ENCODE measurements around the gene RABGEF1. TPM values are rescaled to one million over a fixed set of nuclear protein-coding genes. Genes with fewer than 3 reads are reported as not detected.

The RABGEF1 gene
- total and polyA plus RNA-seq, 3 donors from 2014 or later = 62.5 to 78.4 (median 70.2) TPM

GRCh38 chr7:66725843-66726242, 14.7 kb upstream of the RABGEF1 start:
- WGBS, 2 donors = 100% methylated on average over 1 of the region's 2 CpGs
- H3K27ac ChIP-seq = no peak overlapping the region
- no peaks in the 10 kb centered on the region for H3K4me1 ChIP-seq
- no peak for DNase-seq
- intact Hi-C loops (cut with DNase I; ENCODE audit: low total_unique reads) = no loop called here
- no peaks in the 10 kb centered on the region for H3K36me3 ChIP-seq (ENCODE audit: low read depth, missing control alignments)
- TF ChIP-seq CTCF (IDR thresholded peaks at IDR 0.05) = no peak
- no peak for TF ChIP-seq POLR2A (IDR thresholded peaks at IDR 0.05)
- H3K9me3 ChIP-seq = no peaks in the 10 kb centered on the region
- H3K4me3 ChIP-seq = no peak overlapping the region
- H3K27me3 ChIP-seq = no peaks in the 10 kb centered on the region

GRCh38 chr7:66727058-66727457, 13.5 kb upstream of the RABGEF1 start:
- TF ChIP-seq POLR2A (IDR thresholded peaks at IDR 0.05) (no peak), CTCF (IDR thresholded peaks at IDR 0.05) (no peak)

GRCh38 chr7:66728571-66728970, 12.0 kb upstream of the RABGEF1 start:
- DNase-seq = no peak
- no peaks in the 10 kb centered on the region for H3K27me3 ChIP-seq
- WGBS, 2 donors = 92 to 93% methylated on average over 6 of the region's 6 CpGs
- no peak overlapping the region for H3K4me3 ChIP-seq
- H3K27ac ChIP-seq = no peak overlapping the region
- H3K9me3 ChIP-seq = no peaks in the 10 kb centered on the region
- H3K36me3 ChIP-seq (ENCODE audit: low read depth, missing control alignments) = no peaks in the 10 kb centered on the region
- TF ChIP-seq POLR2A (IDR thresholded peaks at IDR 0.05) (no peak), CTCF (IDR thresholded peaks at IDR 0.05) (no peak)
- intact Hi-C loops (cut with DNase I; ENCODE audit: low total_unique reads) = no loop called here
- H3K4me1 ChIP-seq = no peaks in the 10 kb centered on the region

More at GRCh38 chr7:66727058-66727457, 13.5 kb upstream of the RABGEF1 start:
- intact Hi-C loops (cut with DNase I; ENCODE audit: low total_unique reads) = no loop called here
- no peak for DNase-seq
- Histone ChIP-seq H3K9me3 (no peaks in the 10 kb centered on the region), H3K36me3 (ENCODE audit: low read depth, missing control alignments) (no peaks in the 10 kb centered on the region), H3K4me3 (no peak overlapping the region), H3K27me3 (no peaks in the 10 kb centered on the region), H3K27ac (no peak overlapping the region), H3K4me1 (no peaks in the 10 kb centered on the region)
- WGBS, 2 donors = 84 to 95% methylated on average over 3 of the region's 3 CpGs

GRCh38 chr7:66729274-66729673, 11.3 kb upstream of the RABGEF1 start:
- no peak for TF ChIP-seq POLR2A (IDR thresholded peaks at IDR 0.05)
- TF ChIP-seq CTCF (IDR thresholded peaks at IDR 0.05) = no peak
- Histone ChIP-seq H3K4me1 (no peaks in the 10 kb centered on the region), H3K27ac (no peak overlapping the region), H3K9me3 (no peaks in the 10 kb centered on the region), H3K27me3 (no peaks in the 10 kb centered on the region), H3K36me3 (ENCODE audit: low read depth, missing control alignments) (no peaks in the 10 kb centered on the region), H3K4me3 (no peak overlapping the region)
- WGBS, 2 donors = 95 to 100% methylated on average over 3 of the region's 3 CpGs
- intact Hi-C loops (cut with DNase I; ENCODE audit: low total_unique reads) = no loop called here
- no peak for DNase-seq

- TF ChIP-seq POLR2A (IDR thresholded peaks at IDR 0.05) (no peak), CTCF (IDR thresholded peaks at IDR 0.05) (no peak)
- no peaks in the 10 kb centered on the region for H3K9me3 ChIP-seq
- H3K27me3 ChIP-seq = no peaks in the 10 kb centered on the region
- H3K4me1 ChIP-seq = no peaks in the 10 kb centered on the region
- WGBS, 2 donors = 72 to 80% methylated on average over 1 to 11 of the region's 11 CpGs
- no peak overlapping the region for H3K4me3 ChIP-seq
- H3K36me3 ChIP-seq (ENCODE audit: low read depth, missing control alignments) = no peaks in the 10 kb centered on the region
- intact Hi-C loops (cut with DNase I; ENCODE audit: low total_unique reads) = no loop called here
- no peak overlapping the region for H3K27ac ChIP-seq
- no peak for DNase-seq
Observed at GRCh38 chr7:66731986-66732385, 8.5 kb upstream of the RABGEF1 start.

Measured in testis (tissue), 3 donors.